Mucosa of gallbladder (tissue), 1 donor: Measurements from ENCODE around the gene PF4V1. TPM values are rescaled to one million over a fixed set of nuclear protein-coding genes. Genes with fewer than 3 reads are reported as not detected.

Source experiments
- total RNA-seq: library from RNA; stranded (reverse); gene quantifications from one replicate; pipeline ENCODE4 v1.2.1, GENCODE V29; 2021
- donor health status: DM: no; HTN: no; CAD: no.

PF4V1 gene
- total RNA-seq, 1 donor from 2014 or later, result not detected

Other genes with a start within 250 kb of the PF4V1 start
- 20.1 TPM for gene RASSF6, start 232.9 kb upstream of the PF4V1 start, total RNA-seq
- gene CXCL8, start 112.7 kb upstream of the PF4V1 start, total RNA-seq, result 0.92 TPM
- 3.4 TPM for gene CXCL6, start 16.6 kb upstream of the PF4V1 start, total RNA-seq
- gene CXCL1, start 16.1 kb downstream of the PF4V1 start, total RNA-seq, result 0.58 TPM
- gene PF4, start 128.7 kb downstream of the PF4V1 start, total RNA-seq, result not detected
- 0.60 TPM for gene PPBP, start 134.9 kb downstream of the PF4V1 start, total RNA-seq
- 0.09 TPM for gene CXCL5, start 145.4 kb downstream of the PF4V1 start, total RNA-seq
- 0.52 TPM for gene CXCL3, start 185.4 kb downstream of the PF4V1 start, total RNA-seq
- 2.8 TPM for gene CXCL2, start 245.9 kb downstream of the PF4V1 start, total RNA-seq